ENCODE results near the gene CELF2. TPM values are rescaled to one million over a fixed set of nuclear protein-coding genes. Genes with fewer than 3 reads are reported as not detected.

Gene CELF2
- total RNA-seq, 1 donor from 2014 or later: 3.8 TPM

- no peak for TF ChIP-seq CTCF (IDR thresholded peaks at IDR 0.05; ENCODE audit: unreplicated experiment)
- DNase-seq (ENCODE audit: low spot score, unreplicated experiment): no peak
- Mint-ChIP-seq H3K9me3 (ENCODE audit: low read depth) (no peaks in the 10 kb centered on the region), H3K4me3 (ENCODE audit: low read depth) (no peak overlapping the region), H3K4me1 (ENCODE audit: low read depth) (peaks cover 2% of the 10 kb centered on the region), H3K27ac (no peak overlapping the region), H3K36me3 (ENCODE audit: insufficient read depth) (no peaks in the 10 kb centered on the region), H3K27me3 (peaks cover 37% of the 10 kb centered on the region)
Observed at GRCh38 chr10:11170574-11170973, 152.9 kb downstream of the CELF2 start.

- H3K4me3 Mint-ChIP-seq (ENCODE audit: low read depth): no peak overlapping the region
- no peak overlapping the region for H3K27ac Mint-ChIP-seq
- H3K4me1 Mint-ChIP-seq (ENCODE audit: low read depth): no peaks in the 10 kb centered on the region
- H3K27me3 Mint-ChIP-seq: peaks cover 39% of the 10 kb centered on the region
- DNase-seq (ENCODE audit: low spot score, unreplicated experiment): no peak
- no peaks in the 10 kb centered on the region for H3K9me3 Mint-ChIP-seq (ENCODE audit: low read depth)
- no peak for TF ChIP-seq CTCF (IDR thresholded peaks at IDR 0.05; ENCODE audit: unreplicated experiment)
- H3K36me3 Mint-ChIP-seq (ENCODE audit: insufficient read depth): no peaks in the 10 kb centered on the region
Observed at GRCh38 chr10:11170993-11171851, 153.6 kb downstream of the CELF2 start.

- H3K4me3 Mint-ChIP-seq (ENCODE audit: low read depth): no peak overlapping the region
- H3K27ac Mint-ChIP-seq: no peak overlapping the region
- no peak for DNase-seq (ENCODE audit: low spot score, unreplicated experiment)
- H3K9me3 Mint-ChIP-seq (ENCODE audit: low read depth): no peaks in the 10 kb centered on the region
- H3K4me1 Mint-ChIP-seq (ENCODE audit: low read depth): peaks cover 1% of the 10 kb centered on the region
- TF ChIP-seq CTCF (IDR thresholded peaks at IDR 0.05; ENCODE audit: unreplicated experiment): no peak
- H3K27me3 Mint-ChIP-seq: peaks cover 49% of the 10 kb centered on the region
- no peaks in the 10 kb centered on the region for H3K36me3 Mint-ChIP-seq (ENCODE audit: insufficient read depth)
Observed at GRCh38 chr10:11173042-11173441, 155.4 kb downstream of the CELF2 start.

GRCh38 chr10:11175823-11176243, 158.2 kb downstream of the CELF2 start:
- Mint-ChIP-seq H3K27ac (no peak overlapping the region), H3K4me1 (ENCODE audit: low read depth) (peaks cover 13% of the 10 kb centered on the region), H3K36me3 (ENCODE audit: insufficient read depth) (no peaks in the 10 kb centered on the region), H3K9me3 (ENCODE audit: low read depth) (no peaks in the 10 kb centered on the region), H3K4me3 (ENCODE audit: low read depth) (no peak overlapping the region), H3K27me3 (peaks cover 67% of the 10 kb centered on the region)
- DNase-seq (ENCODE audit: low spot score, unreplicated experiment): no peak
- no peak for TF ChIP-seq CTCF (IDR thresholded peaks at IDR 0.05; ENCODE audit: unreplicated experiment)

- H3K36me3 Mint-ChIP-seq (ENCODE audit: insufficient read depth): no peaks in the 10 kb centered on the region
- peaks cover 13% of the 10 kb centered on the region for H3K4me1 Mint-ChIP-seq (ENCODE audit: low read depth)
- no peaks in the 10 kb centered on the region for H3K9me3 Mint-ChIP-seq (ENCODE audit: low read depth)
- TF ChIP-seq CTCF (IDR thresholded peaks at IDR 0.05; ENCODE audit: unreplicated experiment): no peak
- no peak overlapping the region for H3K27ac Mint-ChIP-seq
- no peak for DNase-seq (ENCODE audit: low spot score, unreplicated experiment)
- H3K4me3 Mint-ChIP-seq (ENCODE audit: low read depth): no peak overlapping the region
- peaks cover 75% of the 10 kb centered on the region for H3K27me3 Mint-ChIP-seq
Observed at GRCh38 chr10:11176746-11177145, 159.1 kb downstream of the CELF2 start.
